Measurements from ENCODE around the gene LHX6.

The LHX6 gene

DNA sequence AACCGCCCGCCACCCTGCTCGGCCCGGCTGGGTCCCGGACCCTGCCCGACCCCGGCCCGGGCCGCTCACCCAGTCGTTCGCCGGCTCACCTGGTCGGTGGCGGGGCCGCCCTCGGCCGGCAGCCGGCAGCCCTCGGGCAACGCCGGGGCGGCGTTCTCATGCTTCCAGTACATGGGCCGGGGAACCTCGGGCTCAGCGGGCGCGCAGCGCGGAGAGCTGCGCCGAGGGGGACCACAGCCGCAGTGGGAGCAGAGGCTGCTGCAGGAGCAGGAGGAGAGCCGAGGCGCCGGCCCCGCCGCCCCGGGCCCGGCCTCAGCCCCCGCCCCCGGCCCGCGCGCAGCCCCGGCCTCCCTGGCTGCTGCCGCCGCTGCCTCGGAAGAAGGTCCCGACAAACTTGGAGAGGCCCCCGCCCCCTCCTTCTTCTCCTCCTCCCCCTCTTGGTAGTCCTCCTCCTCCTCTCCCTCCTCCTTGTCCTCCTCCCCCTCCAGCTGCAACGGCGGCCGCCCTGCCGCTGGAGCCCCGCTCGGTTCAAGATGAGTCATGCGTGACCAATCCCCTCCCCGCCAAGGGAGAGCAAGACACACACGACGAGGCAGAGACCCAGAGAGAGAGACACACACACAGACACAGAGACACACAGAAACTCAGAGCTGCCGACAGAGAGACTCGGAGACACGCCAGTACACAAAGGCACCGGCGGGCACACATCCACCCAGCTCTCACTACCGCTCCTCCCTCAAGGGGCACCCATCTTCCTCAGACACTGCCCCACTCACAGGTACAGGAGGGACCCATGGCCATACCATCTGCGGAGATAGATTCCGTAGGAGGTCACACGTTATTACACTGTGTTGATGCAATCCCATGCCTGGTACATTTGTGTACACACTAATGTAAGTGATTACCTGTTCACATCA is at the start of gene LHX6:
TSS of gene LHX6 (minus strand) at position 390 of the 917 bp plus-strand sequence. CDS start at position 173, 217 bp downstream.
- DNase-seq, result no peak

GRCh38 chr9:122277285-122277897 is 48.6 kb upstream of the LHX6 start:
- no peak for DNase-seq

GRCh38 chr9:122276096-122276495 is 47.3 kb upstream of the LHX6 start:
- DNase-seq, result no peak

- no peak for DNase-seq
Observed at GRCh38 chr9:122274055-122274454, 45.3 kb upstream of the LHX6 start.

DNA sequence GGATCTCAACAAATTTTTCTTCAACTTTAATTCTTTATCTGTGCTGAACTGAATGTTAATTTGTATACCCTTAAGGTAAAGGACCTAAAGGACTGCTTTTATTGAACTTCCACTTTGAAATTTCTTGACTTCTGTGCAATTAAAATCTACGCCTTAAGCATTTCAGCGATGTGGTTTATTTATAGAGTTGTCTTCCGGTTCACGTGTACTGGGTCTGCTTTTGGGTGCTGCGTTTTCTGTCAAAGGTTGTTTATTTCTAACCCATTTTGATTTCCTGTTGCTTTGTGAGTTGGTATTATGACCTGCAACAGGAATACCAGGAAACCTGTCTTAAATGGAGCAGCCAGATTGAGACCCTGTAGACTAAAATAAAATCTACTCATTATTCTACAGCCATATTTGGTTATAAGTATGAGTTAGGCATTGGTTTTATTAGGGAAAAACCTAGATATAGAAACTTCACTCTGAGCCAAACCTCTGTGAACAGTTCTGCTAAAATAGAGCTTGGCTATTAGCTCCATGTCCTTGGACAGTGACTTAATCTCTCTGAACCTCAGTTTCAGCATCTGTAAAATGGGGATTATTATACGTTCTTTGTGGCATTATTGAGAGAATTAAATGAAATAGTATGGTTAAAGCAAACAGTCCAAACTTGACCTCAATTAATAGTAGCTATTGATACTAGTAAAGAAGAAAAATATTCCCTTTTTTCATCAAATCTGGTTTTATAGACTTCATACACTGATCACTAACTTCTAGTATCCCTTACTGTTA is 39.5 kb upstream of the LHX6 start:
- DNase-seq, result no peak

GRCh38 chr9:122265149-122265915 is 36.6 kb upstream of the LHX6 start:
- peak; percentile 58 for DNase-seq

DNA sequence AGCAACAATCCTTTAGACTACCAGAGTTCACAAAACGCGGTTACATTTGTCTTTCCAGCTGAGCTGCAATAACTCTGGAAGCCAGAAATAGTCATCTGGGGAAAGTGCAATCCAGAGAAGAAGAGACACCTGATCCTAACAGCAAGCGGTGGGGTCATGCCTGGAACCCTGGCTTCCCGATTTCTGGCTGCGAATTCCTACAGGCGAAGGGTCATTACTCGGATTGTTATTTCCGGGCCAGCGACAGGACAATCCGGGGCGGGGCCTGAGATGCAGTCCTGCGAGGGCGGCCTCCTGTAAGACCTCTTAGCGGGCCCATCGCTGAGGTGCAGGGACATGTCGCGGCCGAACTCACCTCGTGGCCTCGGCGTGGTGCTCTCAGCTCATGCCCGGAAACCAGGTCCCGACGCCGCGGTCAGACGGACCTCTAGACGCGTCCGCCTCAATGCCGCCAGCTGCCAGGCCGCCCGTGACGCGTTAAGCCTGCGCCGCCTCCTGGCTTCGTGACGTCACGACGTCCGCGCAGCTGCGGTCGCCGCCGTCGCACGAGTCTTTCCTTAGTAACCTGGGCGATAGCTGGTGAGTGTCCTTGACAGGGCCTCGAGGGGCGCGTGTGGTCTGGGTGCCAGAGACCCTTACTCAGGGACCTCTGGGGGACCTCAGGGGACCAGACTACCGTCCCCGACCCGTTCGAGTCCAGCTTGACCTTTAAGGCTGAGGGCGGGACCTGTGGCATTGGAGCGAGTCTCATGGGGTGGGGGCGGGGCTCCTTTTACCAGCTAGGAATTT is 35.8 kb upstream of the LHX6 start, which contains the start of the genes MRRF and RBM18:
TSS of gene MRRF (plus strand) at position 523 of the 789 bp plus-strand sequence. CDS start 6,010 bp downstream, outside the sequence.
TSS of gene RBM18 (minus strand) at position 481 of the 789 bp plus-strand sequence. CDS start 3,348 bp downstream, outside the sequence.
- peak; percentile 90 for DNase-seq

DNA sequence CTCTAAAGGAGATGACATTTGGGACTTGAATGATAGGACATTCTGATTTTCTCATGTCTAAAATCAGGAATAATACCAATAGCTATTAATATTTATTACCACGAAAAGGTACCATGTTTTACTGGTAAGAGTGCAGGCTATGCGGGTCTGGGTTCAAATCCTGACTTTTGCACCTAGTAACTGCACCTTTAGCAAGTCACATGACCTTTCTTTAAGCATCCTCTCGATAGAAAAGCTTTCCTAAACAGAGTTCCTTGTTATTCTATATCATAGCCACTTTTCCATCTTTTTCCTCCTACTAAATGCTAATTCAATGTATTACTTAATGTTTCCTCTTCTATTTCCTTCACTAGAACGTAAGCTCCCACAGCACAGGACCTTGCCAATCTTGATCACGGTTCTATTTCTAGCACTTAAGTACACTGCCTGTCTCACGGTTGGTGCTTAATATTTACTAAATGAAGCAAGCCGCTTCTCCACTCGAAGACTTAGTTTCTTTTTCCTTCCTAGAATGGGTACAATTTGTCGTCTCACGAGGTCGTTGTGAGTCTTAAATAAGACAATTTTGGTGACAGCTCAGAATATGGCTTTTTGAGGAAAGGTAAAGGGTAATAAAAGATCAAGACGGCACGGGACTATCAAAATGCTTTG is 35.1 kb upstream of the LHX6 start:
- DNase-seq, result no peak

GRCh38 chr9:122262073-122262472 is 33.3 kb upstream of the LHX6 start:
- no peak for DNase-seq

DNA sequence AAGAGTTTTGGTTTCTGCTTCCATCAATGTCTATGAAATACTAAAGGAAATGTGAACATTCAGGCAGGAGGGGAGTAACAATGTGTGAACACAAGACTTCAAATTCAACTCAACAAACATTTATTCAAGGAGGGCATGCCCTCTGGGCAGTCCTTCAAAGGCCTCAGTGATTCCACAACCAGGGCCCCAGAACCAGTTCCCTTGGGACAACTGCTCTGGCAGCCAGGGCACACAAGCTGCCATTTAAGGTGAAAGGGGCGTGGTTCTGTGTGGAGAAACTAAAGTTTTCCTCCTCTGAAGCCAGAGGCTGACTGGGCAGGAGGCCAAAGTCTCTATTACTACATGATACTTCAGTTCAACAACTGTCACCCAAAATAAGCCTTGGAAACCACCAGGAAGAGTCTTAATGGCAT is 32.7 kb upstream of the LHX6 start:
- DNase-seq, result no peak

DNA sequence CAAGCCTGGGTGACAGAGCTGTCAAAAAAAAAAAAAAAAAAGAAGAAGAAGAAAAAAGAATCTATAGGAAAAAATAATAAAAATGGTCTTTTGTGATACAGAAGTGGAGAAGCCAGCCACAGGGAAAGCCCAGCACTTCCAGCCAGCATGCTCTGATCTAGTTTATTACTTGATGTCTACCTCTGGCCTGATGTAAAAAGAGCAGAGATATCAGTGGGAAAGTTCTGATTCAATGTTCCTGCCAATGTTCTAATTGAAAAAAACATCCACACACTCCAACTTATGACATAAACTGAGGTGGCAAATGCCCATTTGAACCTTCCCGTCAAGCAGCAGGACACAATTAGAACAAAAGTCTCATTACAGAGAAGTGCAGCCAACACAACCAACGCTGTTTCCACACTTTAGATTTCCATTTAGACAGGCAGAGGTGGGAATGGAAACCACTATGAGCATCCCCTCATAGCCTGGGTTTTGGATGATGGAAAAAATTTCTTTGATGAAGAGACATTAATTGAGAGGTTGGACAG is 30.2 kb upstream of the LHX6 start:
- DNase-seq, result no peak

- no peak for DNase-seq
Observed at GRCh38 chr9:122256206-122256605, 27.4 kb upstream of the LHX6 start.

- no peak for DNase-seq
Observed at GRCh38 chr9:122254761-122255160, 26.0 kb upstream of the LHX6 start.

- no peak for DNase-seq
Observed at GRCh38 chr9:122252796-122253195, 24.0 kb upstream of the LHX6 start.

DNA sequence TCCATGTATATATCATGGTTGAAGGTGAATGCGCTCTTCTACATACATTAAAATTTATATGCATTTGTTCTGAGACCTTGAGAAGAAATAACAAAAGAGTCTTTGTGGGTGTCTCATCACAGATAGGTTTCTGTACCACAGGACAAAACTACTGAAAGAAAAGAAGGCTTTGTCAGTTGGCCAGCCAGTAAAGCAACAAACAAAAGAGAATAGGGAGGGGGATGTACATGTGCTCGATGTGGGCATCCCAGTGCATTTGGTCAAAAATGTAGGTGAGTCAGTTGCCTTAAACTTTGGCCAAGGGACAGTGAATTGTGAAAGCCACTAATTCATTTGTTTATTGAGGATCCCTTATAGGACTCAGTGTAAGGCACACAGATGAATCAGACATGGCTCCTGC is 22.6 kb upstream of the LHX6 start:
- no peak for DNase-seq

- no peak for DNase-seq
Observed at GRCh38 chr9:122248448-122248865, 19.7 kb upstream of the LHX6 start.

DNA sequence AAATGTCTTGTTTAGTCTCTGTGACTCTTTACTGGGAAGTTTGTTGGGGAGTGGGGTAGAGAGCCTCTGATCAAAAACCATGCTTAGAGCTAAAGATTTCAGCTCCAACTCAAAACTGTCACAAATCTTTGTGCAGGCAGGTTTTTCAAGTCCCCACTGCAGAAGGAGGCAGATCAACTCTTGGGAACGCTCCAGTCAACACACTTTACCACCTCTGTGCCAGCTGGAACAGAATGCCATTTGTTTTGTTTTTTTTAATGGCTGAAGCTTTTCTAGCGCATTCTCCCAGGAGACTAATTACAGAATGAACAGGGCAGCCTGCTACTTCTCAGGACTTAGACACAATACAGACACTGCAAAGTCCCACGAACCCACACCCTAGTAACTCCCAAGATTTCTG is 17.9 kb upstream of the LHX6 start:
- no peak for DNase-seq

GRCh38 chr9:122244349-122244748 is 15.6 kb upstream of the LHX6 start:
- no peak for DNase-seq

GRCh38 chr9:122239722-122240121 is 11.0 kb upstream of the LHX6 start:
- no peak for DNase-seq

GRCh38 chr9:122236681-122237080 is 7.9 kb upstream of the LHX6 start:
- DNase-seq, result no peak

All from CD4-positive, alpha-beta T cell treated with Interleukin-12 subunit alpha and Interleukin-12 subunit beta, for 1 hour (primary cell).